H9 (cell line): Measurements from ENCODE around the gene KCNAB2. TPM values are rescaled to one million over a fixed set of nuclear protein-coding genes. Genes with fewer than 3 reads are reported as not detected.

Experiments used
- DNase-seq: peaks from one replicate; pipeline ENCODE4 v3.0.0-alpha.2; 2017
- H2AFZ ChIP-seq: one replicate; pipeline ENCODE4 v1.6.1; 2013; ENCODE audit warnings: mild to moderate bottlenecking, low read length, control low read depth, moderate library complexity
- H2AK5ac ChIP-seq: 2 replicates; pipeline ENCODE4 v1.6.1; 2013; ENCODE audit warnings: low read length, control low read depth, mixed read lengths; ENCODE audit not compliant: insufficient read length
- H2BK120ac ChIP-seq: one replicate; pipeline ENCODE4 v1.6.1; 2013; ENCODE audit warnings: low read depth, mild to moderate bottlenecking, low read length, control low read depth, inconsistent platforms; ENCODE audit not compliant: poor library complexity, severe bottlenecking
- H2BK12ac ChIP-seq: 2 replicates; pipeline ENCODE4 v1.6.1; 2013; ENCODE audit warnings: low read length, control low read depth, mixed read lengths, low read depth; ENCODE audit not compliant: insufficient read length
- H2BK15ac ChIP-seq: 2 replicates; pipeline ENCODE4 v1.6.1; 2013; ENCODE audit warnings: low read depth, low read length, control low read depth
- H2BK20ac ChIP-seq: one replicate; pipeline ENCODE4 v1.6.1; 2013; ENCODE audit warnings: low read depth, mild to moderate bottlenecking, low read length, control low read depth, inconsistent platforms; ENCODE audit not compliant: poor library complexity, severe bottlenecking
- H2BK5ac ChIP-seq: 2 replicates; pipeline ENCODE4 v1.6.1; 2013; ENCODE audit warnings: low read length, control low read depth, mixed read lengths; ENCODE audit not compliant: insufficient read length
- H3K14ac ChIP-seq: 2 replicates; pipeline ENCODE4 v1.6.1; 2013; ENCODE audit warnings: low read length, control low read depth; ENCODE audit not compliant: insufficient read depth
- H3K18ac ChIP-seq: 2 replicates; pipeline ENCODE4 v1.6.1; 2013; ENCODE audit warnings: low read depth, mild to moderate bottlenecking, mixed read lengths, low read length, control low read depth; ENCODE audit not compliant: insufficient read length
- H3K23ac ChIP-seq: 2 replicates; pipeline ENCODE4 v1.6.1; 2013; ENCODE audit warnings: low read length, control low read depth, mixed read lengths, low read depth; ENCODE audit not compliant: insufficient read length
- H3K23me2 ChIP-seq: 2 replicates; pipeline ENCODE4 v1.6.1; 2013; ENCODE audit warnings: low read depth, mild to moderate bottlenecking, mixed read lengths, low read length, control low read depth; ENCODE audit not compliant: insufficient read length, poor library complexity, severe bottlenecking
- H3K27ac ChIP-seq: 2 replicates; pipeline ENCODE4 v1.5.1; 2013; ENCODE audit warnings: low read length, control low read depth, mixed read lengths, low read depth; ENCODE audit not compliant: insufficient read length
- H3K27me3 ChIP-seq: 2 replicates; pipeline ENCODE4 v1.6.1; 2013; ENCODE audit warnings: low read length, control low read depth, inconsistent platforms; ENCODE audit not compliant: insufficient read depth
- H3K4ac ChIP-seq: 2 replicates; pipeline ENCODE4 v1.6.1; 2013; ENCODE audit warnings: low read depth, mild to moderate bottlenecking, control low read depth, inconsistent platforms, low read length, moderate library complexity
- H3K4me1 ChIP-seq: 2 replicates; pipeline ENCODE4 v1.6.1; 2013; ENCODE audit warnings: low read length, control low read depth, inconsistent platforms; ENCODE audit not compliant: insufficient read depth
- H3K4me2 ChIP-seq: 2 replicates; pipeline ENCODE4 v1.6.1; 2013; ENCODE audit warnings: low read length, control low read depth, mixed read lengths; ENCODE audit not compliant: insufficient read length, insufficient read depth
- H3K56ac ChIP-seq: 2 replicates; pipeline ENCODE4 v1.6.1; 2013; ENCODE audit warnings: low read depth, mild to moderate bottlenecking, mixed read lengths, low read length, control low read depth; ENCODE audit not compliant: insufficient read length
- H3K79me1 ChIP-seq: 2 replicates; pipeline ENCODE4 v1.6.1; 2013; ENCODE audit warnings: low read depth, mild to moderate bottlenecking, moderate library complexity, low read length, control low read depth, inconsistent platforms; ENCODE audit not compliant: insufficient read depth, poor library complexity, severe bottlenecking
- H3K79me2 ChIP-seq: 2 replicates; pipeline ENCODE4 v1.6.1; 2013; ENCODE audit warnings: low read length, control low read depth, inconsistent platforms; ENCODE audit not compliant: insufficient read depth
- H3K9ac ChIP-seq: 2 replicates; pipeline ENCODE4 v1.6.1; 2013; ENCODE audit warnings: low read length, control low read depth, mixed read lengths; ENCODE audit not compliant: insufficient read length; ENCODE audit errors: extremely low read depth
- H3K9me3 ChIP-seq: one replicate; pipeline ENCODE4 v1.6.1; 2013; ENCODE audit warnings: low read depth, low read length, inconsistent platforms; ENCODE audit not compliant: control insufficient read depth
- H3T11ph ChIP-seq: one replicate; pipeline ENCODE4 v1.6.1; 2013; ENCODE audit warnings: mild to moderate bottlenecking, low read length, control low read depth, inconsistent platforms
- H4K20me1 ChIP-seq: one replicate; pipeline ENCODE4 v1.6.1; 2013; ENCODE audit not compliant: control insufficient read depth, insufficient read length, insufficient read depth
- H4K5ac ChIP-seq: 2 replicates; pipeline ENCODE4 v1.6.1; 2013; ENCODE audit warnings: low read depth, mild to moderate bottlenecking, mixed read lengths, low read length, control low read depth; ENCODE audit not compliant: insufficient read length
- H4K8ac ChIP-seq: replicated peaks from 2 replicates; pipeline ENCODE4 v1.6.1; 2013; ENCODE audit warnings: low read length, control low read depth, mixed read lengths, low read depth; ENCODE audit not compliant: insufficient read length
- H4K91ac ChIP-seq: 2 replicates; pipeline ENCODE4 v1.6.1; 2013; ENCODE audit warnings: low read depth, mild to moderate bottlenecking, moderate library complexity, mixed read lengths, low read length, control low read depth; ENCODE audit not compliant: insufficient read length
- H3K27ac Mint-ChIP-seq, 3 experiments: 2 replicates in 2 of 3; 3 replicates in 1 of 3; pipeline ENCODE4 v1.8.0; 2020 to 2021; ENCODE audit warnings: mixed read lengths in 3 of 3, mild to moderate bottlenecking in 1 of 3, moderate library complexity in 1 of 3
- H3K27me3 Mint-ChIP-seq: 2 replicates; pipeline ENCODE4 v1.8.0; 2021; ENCODE audit warnings: low read depth, mild to moderate bottlenecking, moderate library complexity, mixed read lengths
- H3K36me3 Mint-ChIP-seq, 3 experiments: 2 replicates in 2 of 3; 3 replicates in 1 of 3; pipeline ENCODE4 v1.8.0; 2020 to 2021; ENCODE audit warnings: low read depth in 3 of 3, mixed read lengths in 3 of 3; ENCODE audit not compliant: insufficient read depth in 1 of 3
- H3K4me1 Mint-ChIP-seq, 2 experiments: 2 replicates each; pipeline ENCODE4 v1.8.0; 2020; ENCODE audit warnings: mixed read lengths in 2 of 2
- H3K4me3 Mint-ChIP-seq, 2 experiments: 2 replicates in 1 of 2; 3 replicates in 1 of 2; pipeline ENCODE4 v1.8.0; 2020 to 2021; ENCODE audit warnings: mild to moderate bottlenecking in 2 of 2, mixed read lengths in 2 of 2, moderate library complexity in 1 of 2
- H3K9me3 Mint-ChIP-seq, 2 experiments: 2 replicates in 1 of 2; 3 replicates in 1 of 2; pipeline ENCODE4 v1.8.0; 2020; ENCODE audit warnings: mild to moderate bottlenecking in 2 of 2, mixed read lengths in 2 of 2, moderate library complexity in 1 of 2
- CTCF ChIP-seq: fragments of 200-600 bp; sonication (generic); conservative IDR thresholded peaks from 3 replicates; pipeline ENCODE4 v1.8.0; 2021; ENCODE audit warnings: antibody characterized with exemption, mild to moderate bottlenecking
- WGBS: extraction: QIAGEN DNeasy Blood & Tissue Kit; methylation state at CpG from one replicate; pipeline ENCODE4 v1.1.7; 2013; ENCODE audit warnings: missing lambda C conversion rate, low lambda C conversion rate, mixed read lengths; ENCODE audit not compliant: insufficient read length; ENCODE audit errors: extremely low coverage; 5-methylcytosine and 5-hydroxymethylcytosine counted together
- total RNA-seq: library from RNA; stranded (reverse); gene quantifications from 2 replicates; pipeline ENCODE4 v1.2.1, GENCODE V29; 2021

Gene KCNAB2
- total RNA-seq, 1 experiment from 2014 or later = 8.3 TPM

GRCh38 chr1:6053206-6053546, 7.5 kb downstream of the KCNAB2 start:
- Histone ChIP-seq H3K79me1 (no peaks in the 10 kb centered on the region), H3K56ac (no peak overlapping the region), H2AFZ (no peak overlapping the region), H2BK15ac (no peak overlapping the region), H3K27me3 (no peaks in the 10 kb centered on the region), H4K8ac (no peak overlapping the region), H3K27ac (no peak overlapping the region), H3K79me2 (no peaks in the 10 kb centered on the region), H2BK5ac (no peak overlapping the region), H3K23ac (no peak overlapping the region), H2BK12ac (no peak overlapping the region), H2BK120ac (no peak overlapping the region), H4K91ac (no peak overlapping the region), H4K20me1 (no peaks in the 10 kb centered on the region), H3K4ac (no peak overlapping the region), H3K9me3 (no peaks in the 10 kb centered on the region), H3T11ph (no peak overlapping the region), H3K4me1 (0 out of 2 replicates have a peak, but pooled peaks cover 2% of the 10 kb centered on the region), H3K4me2 (no peak overlapping the region), H3K9ac (no peak overlapping the region), H3K18ac (no peak overlapping the region), H2BK20ac (no peak overlapping the region), H3K23me2 (peaks cover 3% of the 10 kb centered on the region), H3K14ac (no peak overlapping the region), H4K5ac (no peak overlapping the region), H2AK5ac (no peak overlapping the region)
- Mint-ChIP-seq H3K27ac (no peak overlapping the region; a peak in 1 of 7 replicates), H3K9me3 (no peaks in the 10 kb centered on the region; a peak in 2 of 5 replicates), H3K4me1 (peaks cover 15 to 25% of the 10 kb centered on the region in 2 experiments), H3K27me3 (peaks cover 23% of the 10 kb centered on the region), H3K36me3 (no peaks in the 10 kb centered on the region; a peak in 1 of 7 replicates), H3K4me3 (no peak overlapping the region; a peak in 1 of 5 replicates)
- DNase-seq = no peak
- no peak; the same call in 2 of the 3 replicates for TF ChIP-seq CTCF
- no CpG with 5 or more reads among the region's 8 CpGs for WGBS
